HK-2 (cell line): ENCODE data around the gene EXOSC6.
"Not testable (repeated sequence)": the region's sequence is repeated elsewhere in the genome, so short reads cannot be mapped to it uniquely, and the experiment has no call there.

Source experiments
- DNase-seq: peaks from one replicate; pipeline ENCODE4 v3.0.0-alpha.2; 2018; ENCODE audit not compliant: unreplicated experiment

The EXOSC6 gene

GRCh38 chr16:70254965-70255286 is 3.2 kb upstream of the EXOSC6 start:
- no peak for DNase-seq

- no peak for DNase-seq
Observed at GRCh38 chr16:70254180-70254964, 2.6 kb upstream of the EXOSC6 start.

GRCh38 chr16:70253291-70254106 is 1.8 kb upstream of the EXOSC6 start:
- peak; percentile 47 for DNase-seq

- no peak for DNase-seq
Observed at GRCh38 chr16:70252355-70252988, 732 bp upstream of the EXOSC6 start.

- DNase-seq = no peak
Observed at GRCh38 chr16:70250748-70251628, 752 bp downstream of the EXOSC6 start.

DNA sequence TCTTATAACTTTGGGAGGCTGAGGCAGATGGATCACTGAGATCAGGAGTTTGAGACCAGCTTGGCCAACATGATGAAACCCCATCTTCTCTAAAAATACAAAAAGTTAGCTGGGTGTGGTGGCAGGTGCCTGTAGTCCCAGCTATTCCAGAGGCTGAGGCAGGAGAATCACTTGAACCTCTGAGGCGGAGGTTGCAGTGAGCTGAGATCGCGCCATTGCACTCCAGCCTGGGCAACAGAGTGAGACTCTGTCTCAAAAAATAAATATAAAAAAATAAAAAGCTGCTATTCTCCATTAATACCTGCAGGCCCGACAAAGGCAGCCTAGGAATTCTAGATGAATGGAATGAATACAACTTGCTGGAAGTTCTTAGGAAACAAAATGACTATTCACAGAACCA is 2.0 kb downstream of the EXOSC6 start:
- DNase-seq = not testable (repeated sequence)

GRCh38 chr16:70238773-70239172 is 13.0 kb downstream of the EXOSC6 start:
- not testable (repeated sequence) for DNase-seq

- not testable (repeated sequence) for DNase-seq
Observed at GRCh38 chr16:70231831-70232230, 19.9 kb downstream of the EXOSC6 start.

DNA sequence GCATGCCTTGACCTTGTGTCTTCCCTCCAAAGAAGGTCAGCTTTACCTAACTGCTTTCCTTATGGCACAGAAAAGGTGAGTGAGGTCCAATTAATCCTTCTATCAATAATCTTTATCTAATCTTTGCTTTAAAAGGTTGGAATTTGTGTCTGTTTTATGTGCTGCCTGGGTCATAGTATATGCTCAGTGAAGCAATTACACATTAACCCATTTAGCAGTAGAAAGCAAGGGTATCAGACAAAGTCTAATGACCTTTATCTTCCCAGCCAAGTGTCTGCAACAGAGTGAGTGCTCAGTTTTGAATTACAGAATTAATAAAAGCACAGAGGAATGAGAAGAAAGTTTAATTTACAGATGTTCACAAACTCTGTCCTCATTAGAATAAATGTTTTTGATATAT is 25.7 kb downstream of the EXOSC6 start:
- not testable (repeated sequence) for DNase-seq

GRCh38 chr16:70225430-70225829 is 26.3 kb downstream of the EXOSC6 start:
- DNase-seq = not testable (repeated sequence)

DNA sequence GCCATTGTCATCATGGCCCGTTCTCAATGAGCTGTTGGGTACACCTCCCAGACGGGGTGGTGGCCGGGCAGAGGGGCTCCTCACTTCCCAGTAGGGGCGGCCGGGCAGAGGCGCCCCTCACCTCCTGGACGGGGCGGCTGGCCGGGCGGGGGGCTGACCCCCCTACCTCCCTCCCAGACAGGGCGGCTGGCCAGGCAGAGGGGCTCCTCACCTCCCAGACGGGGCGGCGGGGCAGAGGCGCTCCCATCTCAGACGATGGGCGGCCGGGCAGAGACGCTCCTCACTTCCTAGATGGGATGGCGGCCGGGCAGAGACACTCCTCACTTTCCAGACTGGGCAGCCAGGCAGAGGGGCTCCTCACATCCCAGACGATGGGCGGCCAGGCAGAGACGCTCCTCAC is 27.1 kb downstream of the EXOSC6 start:
- DNase-seq = not testable (repeated sequence)

DNA sequence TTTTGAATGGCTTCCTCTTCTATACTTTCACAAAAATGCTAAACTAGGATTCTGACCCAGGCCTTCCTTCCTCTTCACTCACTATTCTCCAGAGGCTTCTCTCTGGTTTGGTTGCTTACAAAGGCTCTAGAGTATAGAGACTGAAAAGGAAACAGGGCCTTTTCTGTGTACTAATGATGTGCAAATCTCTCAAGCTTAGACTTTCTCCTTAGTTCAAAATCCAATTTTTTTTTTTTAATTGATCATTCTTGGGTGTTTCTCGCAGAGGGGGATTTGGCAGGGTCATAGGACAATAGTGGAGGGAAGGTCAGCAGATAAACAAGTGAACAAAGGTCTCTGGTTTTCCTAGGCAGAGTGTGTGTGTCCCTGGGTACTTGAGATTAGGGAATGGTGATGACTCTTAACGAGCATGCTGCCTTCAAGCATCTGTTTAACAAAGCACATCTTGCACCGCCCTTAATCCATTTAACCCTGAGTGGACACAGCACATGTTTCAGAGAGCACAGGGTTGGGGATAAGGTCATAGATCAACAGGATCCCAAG is 27.7 kb downstream of the EXOSC6 start:
- DNase-seq = not testable (repeated sequence)

GRCh38 chr16:70223216-70223615 is 28.5 kb downstream of the EXOSC6 start:
- DNase-seq = not testable (repeated sequence)

- DNase-seq = not testable (repeated sequence)
Observed at GRCh38 chr16:70222574-70222973, 29.2 kb downstream of the EXOSC6 start.

GRCh38 chr16:70218586-70218985 is 33.2 kb downstream of the EXOSC6 start:
- DNase-seq = not testable (repeated sequence)

- not testable (repeated sequence) for DNase-seq
Observed at GRCh38 chr16:70206382-70206781, 45.4 kb downstream of the EXOSC6 start.

DNA sequence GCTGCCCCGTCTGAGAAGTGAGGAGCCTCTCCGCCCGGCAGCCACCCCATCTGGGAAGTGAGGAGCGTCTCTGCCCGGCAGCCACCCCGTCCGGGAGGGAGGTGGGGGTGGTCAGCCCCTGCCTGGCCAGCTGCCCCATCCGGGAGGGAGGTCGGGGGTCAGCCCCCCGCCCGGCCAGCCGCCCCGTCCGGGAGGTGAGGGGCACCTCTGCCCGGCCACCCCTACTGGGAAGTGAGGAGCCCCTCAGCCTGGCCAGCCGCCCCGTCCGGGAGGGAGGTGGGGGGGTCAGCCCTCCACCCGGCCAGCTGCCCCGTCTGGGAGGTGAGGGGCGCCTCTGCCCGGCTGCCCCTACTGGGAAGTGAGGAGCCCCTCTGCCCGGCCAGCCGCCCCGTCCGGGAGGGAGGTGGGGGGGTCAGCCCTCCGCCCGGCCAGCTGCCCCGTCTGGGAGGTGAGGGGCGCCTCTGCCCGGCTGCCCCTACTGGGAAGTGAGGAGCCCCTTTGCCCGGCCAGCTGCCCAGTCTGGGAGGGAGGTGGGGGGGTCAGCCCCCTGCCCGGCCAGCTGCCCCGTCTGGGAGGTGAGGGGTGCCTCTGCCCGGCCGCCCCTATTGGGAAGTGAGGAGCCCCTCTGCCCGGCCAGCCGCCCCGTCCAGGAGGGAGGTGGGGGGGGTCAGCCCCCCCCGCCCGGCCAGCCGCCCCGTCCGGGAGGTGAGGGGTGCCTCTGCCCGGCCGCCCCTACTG is 46.9 kb downstream of the EXOSC6 start:
- not testable (repeated sequence) for DNase-seq

- DNase-seq = not testable (repeated sequence)
Observed at GRCh38 chr16:70204010-70204409, 47.7 kb downstream of the EXOSC6 start.

DNA sequence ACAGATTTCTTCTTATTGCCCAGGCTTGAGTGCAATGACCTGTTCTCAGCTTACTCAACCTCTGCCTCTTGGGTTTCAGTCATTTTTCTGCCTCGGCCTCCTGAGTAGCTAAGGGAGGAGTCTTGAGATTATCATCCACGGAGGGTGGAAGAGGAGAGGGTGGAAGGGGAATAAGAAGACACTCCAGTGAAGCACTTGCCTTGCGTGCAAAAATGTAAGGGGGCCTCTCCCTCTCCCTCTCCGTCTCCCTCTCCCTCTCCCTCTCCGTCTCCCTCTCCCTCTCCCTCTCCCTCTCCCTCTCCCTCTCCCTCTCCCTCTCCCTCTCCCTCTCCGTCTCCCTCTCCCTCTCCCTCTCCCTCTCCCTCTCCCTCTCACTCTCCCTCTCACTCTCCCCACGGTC is 48.2 kb downstream of the EXOSC6 start:
- not testable (repeated sequence) for DNase-seq

DNA sequence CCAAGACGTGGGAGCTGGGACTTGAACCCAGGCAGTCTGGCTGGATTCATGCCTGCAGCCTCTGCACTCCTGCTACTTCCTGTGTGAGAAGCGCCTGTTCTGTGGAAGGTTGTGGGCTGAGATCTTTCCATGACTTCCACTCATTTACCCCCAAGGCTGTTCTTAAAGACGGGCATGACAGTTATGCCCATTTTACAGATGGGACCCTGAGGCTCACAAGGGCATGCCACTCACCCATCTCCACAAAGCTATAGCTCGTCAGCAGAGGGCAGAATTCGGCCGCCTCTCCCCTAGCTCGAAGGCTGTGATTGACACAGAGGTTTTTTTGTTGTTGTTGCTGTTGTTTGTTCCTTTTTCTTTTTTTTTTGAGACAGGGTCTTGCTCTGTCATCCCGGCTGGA is 51.7 kb downstream of the EXOSC6 start:
- not testable (repeated sequence) for DNase-seq
